Natural killer cell (primary cell): Measurements from ENCODE around the gene EHF. TPM values are rescaled to one million over a fixed set of nuclear protein-coding genes. Genes with fewer than 3 reads are reported as not detected.

Source experiments
- ATAC-seq, 3 donors: fragments of 150-1000 bp in 2 of 3; fragments of 200-7000 bp in 1 of 3; cut with Tn5 transposase; 1 replicate in 1 of 3; 2 replicates in 2 of 3; pipeline ENCODE4 v1.10.0; 2021; ENCODE audit warnings: mild to moderate bottlenecking in 2 of 3, moderate library complexity in 2 of 3
- DNase-seq, 2 donors: peaks; one replicate each; pipeline versions ENCODE4 v3.0.0 to v3.0.0-alpha.2; 2013 to 2021; ENCODE audit warnings: mixed read lengths in 1 of 2
- H3K27ac ChIP-seq: one replicate; pipeline ENCODE4 v1.5.1; 2013; ENCODE audit warnings: mild to moderate bottlenecking, low read length
- H3K27me3 ChIP-seq: one replicate; pipeline ENCODE4 v1.6.1; 2013; ENCODE audit warnings: low read length; ENCODE audit not compliant: control insufficient read depth, insufficient read depth
- H3K36me3 ChIP-seq: one replicate; pipeline ENCODE4 v1.6.1; 2013; ENCODE audit warnings: low read length; ENCODE audit not compliant: control insufficient read depth, insufficient read depth
- H3K4me1 ChIP-seq: one replicate; pipeline ENCODE4 v1.6.1; 2013; ENCODE audit warnings: low read length; ENCODE audit not compliant: control insufficient read depth, insufficient read depth
- H3K4me3 ChIP-seq: one replicate; pipeline ENCODE4 v1.5.1; 2013; ENCODE audit warnings: low read length
- H3K9me3 ChIP-seq: one replicate; pipeline ENCODE4 v1.6.1; 2013; ENCODE audit warnings: low read length; ENCODE audit not compliant: control insufficient read depth, insufficient read depth
- H3K27ac Mint-ChIP-seq, 2 donors: one replicate each; pipeline ENCODE4 v1.8.0; 2022; ENCODE audit warnings: mild to moderate bottlenecking in 2 of 2, mixed read lengths in 2 of 2, moderate library complexity in 1 of 2
- H3K27me3 Mint-ChIP-seq, 2 donors: one replicate each; pipeline ENCODE4 v1.8.0; 2022; ENCODE audit warnings: low read depth in 2 of 2, mixed read lengths in 2 of 2
- H3K36me3 Mint-ChIP-seq: one replicate; pipeline ENCODE4 v1.8.0; 2022; ENCODE audit warnings: mixed read lengths
- H3K4me1 Mint-ChIP-seq, 2 donors: one replicate each; pipeline ENCODE4 v1.8.0; 2022; ENCODE audit warnings: mixed read lengths in 2 of 2
- H3K4me3 Mint-ChIP-seq: one replicate; pipeline ENCODE4 v1.8.0; 2022; ENCODE audit warnings: mild to moderate bottlenecking, moderate library complexity, mixed read lengths
- H3K9me3 Mint-ChIP-seq, 2 donors: one replicate each; pipeline ENCODE4 v1.8.0; 2022; ENCODE audit warnings: mixed read lengths in 2 of 2
- WGBS: methylation state at CpG from one replicate; pipeline ENCODE4 v1.1.7; 2013; ENCODE audit warnings: missing lambda C conversion rate; ENCODE audit not compliant: insufficient coverage; 5-methylcytosine and 5-hydroxymethylcytosine counted together
- intact Hi-C: fragments of 100-400 bp; cut with micrococcal nuclease; formaldehyde crosslinking; loops from one replicate; pipeline ENCODE4 v1.14.2; 2022
- total RNA-seq, 4 donors: library from RNA; stranded (reverse); fragments of 120-200 nt in 1 of 4; gene quantifications; one replicate each; pipeline versions ENCODE4 v1.2.3 to v1.2.4, GENCODE V29; 2013 to 2022
- TF ChIP-seq, protein P1 (sequence below): fragments of 200-600 bp; IDR thresholded peaks from one replicate; pipeline ENCODE4 v1.8.0; 2022; ENCODE audit warnings: antibody characterized with exemption

The EHF gene
- total RNA-seq, 3 donors from 2014 or later (not counting 1 experiment from before 2014, with no cell fraction given): not detected

- H3K27me3 ChIP-seq: no peaks in the 10 kb centered on the region
- Mint-ChIP-seq H3K36me3 (no peaks in the 10 kb centered on the region), H3K4me1 (no peaks in the 10 kb centered on the region), H3K4me3 (no peak overlapping the region), H3K9me3 (no peaks in the 10 kb centered on the region), H3K27ac (no peak overlapping the region), H3K27me3 (peaks cover 48 to 67% of the 10 kb centered on the region in 2 donors)
- no peaks in the 10 kb centered on the region for H3K9me3 ChIP-seq
- TF ChIP-seq, protein P1, sequence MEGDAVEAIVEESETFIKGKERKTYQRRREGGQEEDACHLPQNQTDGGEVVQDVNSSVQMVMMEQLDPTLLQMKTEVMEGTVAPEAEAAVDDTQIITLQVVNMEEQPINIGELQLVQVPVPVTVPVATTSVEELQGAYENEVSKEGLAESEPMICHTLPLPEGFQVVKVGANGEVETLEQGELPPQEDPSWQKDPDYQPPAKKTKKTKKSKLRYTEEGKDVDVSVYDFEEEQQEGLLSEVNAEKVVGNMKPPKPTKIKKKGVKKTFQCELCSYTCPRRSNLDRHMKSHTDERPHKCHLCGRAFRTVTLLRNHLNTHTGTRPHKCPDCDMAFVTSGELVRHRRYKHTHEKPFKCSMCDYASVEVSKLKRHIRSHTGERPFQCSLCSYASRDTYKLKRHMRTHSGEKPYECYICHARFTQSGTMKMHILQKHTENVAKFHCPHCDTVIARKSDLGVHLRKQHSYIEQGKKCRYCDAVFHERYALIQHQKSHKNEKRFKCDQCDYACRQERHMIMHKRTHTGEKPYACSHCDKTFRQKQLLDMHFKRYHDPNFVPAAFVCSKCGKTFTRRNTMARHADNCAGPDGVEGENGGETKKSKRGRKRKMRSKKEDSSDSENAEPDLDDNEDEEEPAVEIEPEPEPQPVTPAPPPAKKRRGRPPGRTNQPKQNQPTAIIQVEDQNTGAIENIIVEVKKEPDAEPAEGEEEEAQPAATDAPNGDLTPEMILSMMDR: no peak
- DNase-seq (no peak), ATAC-seq (no peak)
- no peak overlapping the region for H3K27ac ChIP-seq
- no peak overlapping the region for H3K4me3 ChIP-seq
- H3K4me1 ChIP-seq: no peaks in the 10 kb centered on the region
- H3K36me3 ChIP-seq: no peaks in the 10 kb centered on the region
- intact Hi-C loops: no loop called here
- 83% methylated on average over 2 of the region's 2 CpGs for WGBS
Measured at GRCh38 chr11:34640924-34641275, 20.0 kb downstream of the EHF start.

DNA sequence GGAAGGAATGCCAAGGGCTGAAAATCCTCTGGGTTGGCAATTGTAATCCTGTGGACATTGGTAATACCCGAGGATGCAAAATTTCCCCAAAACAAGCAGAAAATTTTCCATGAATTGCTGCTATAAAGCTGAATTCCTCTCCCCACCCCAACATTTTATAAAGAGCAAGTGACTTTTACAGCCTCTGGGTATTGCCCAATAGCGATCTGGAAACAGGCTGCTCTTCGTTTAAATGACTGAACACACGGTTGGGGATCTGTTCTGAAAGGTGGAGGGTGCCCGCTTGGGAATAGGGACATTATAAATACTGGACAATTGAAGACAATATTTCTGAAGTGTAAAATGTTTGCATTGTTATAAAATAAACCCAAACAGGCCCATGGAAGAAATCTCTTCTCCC, 20.6 kb downstream of the EHF start:
- 82% methylated on average over 5 of the region's 5 CpGs for WGBS
- Mint-ChIP-seq H3K9me3 (no peaks in the 10 kb centered on the region), H3K27ac (no peak overlapping the region), H3K36me3 (no peaks in the 10 kb centered on the region), H3K27me3 (peaks cover 50 to 72% of the 10 kb centered on the region in 2 donors), H3K4me1 (no peaks in the 10 kb centered on the region), H3K4me3 (no peak overlapping the region)
- DNase-seq: no peak
- intact Hi-C loops: no loop called here
- Histone ChIP-seq H3K36me3 (no peaks in the 10 kb centered on the region), H3K27ac (no peak overlapping the region), H3K27me3 (no peaks in the 10 kb centered on the region), H3K4me1 (no peaks in the 10 kb centered on the region), H3K9me3 (no peaks in the 10 kb centered on the region), H3K4me3 (no peak overlapping the region)
- no peak for ATAC-seq
- TF ChIP-seq, protein P1: no peak

DNA sequence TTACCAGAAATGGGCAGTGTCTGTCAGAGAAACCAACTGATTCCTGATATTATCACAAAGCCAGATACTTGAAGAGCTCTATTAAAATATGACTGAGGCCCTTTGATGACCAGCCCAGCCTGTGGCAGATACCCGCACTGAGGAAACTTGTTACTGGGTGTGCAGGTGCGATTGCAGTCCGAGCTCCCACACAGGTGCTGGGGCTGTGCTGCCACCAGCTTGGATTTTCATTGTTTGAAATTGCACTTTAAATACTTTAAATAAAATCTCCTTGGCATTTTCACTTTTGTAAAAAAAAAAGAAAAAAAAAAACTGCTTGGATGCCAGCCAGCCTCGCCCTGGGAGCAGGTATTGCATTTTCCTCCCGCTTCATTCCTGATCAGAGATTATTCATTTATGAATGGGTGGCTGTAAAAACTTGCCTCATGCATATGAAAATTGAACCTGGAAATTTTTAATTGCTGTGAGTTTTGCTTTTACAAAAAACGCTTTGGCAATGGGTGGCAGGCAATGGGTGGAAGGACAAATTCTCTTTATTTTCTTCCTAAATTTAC, 21.2 kb downstream of the EHF start:
- peaks cover 51 to 78% of the 10 kb centered on the region in 2 donors for H3K27me3 Mint-ChIP-seq
- no peak overlapping the region for H3K27ac Mint-ChIP-seq
- no peaks in the 10 kb centered on the region for H3K4me1 Mint-ChIP-seq
- WGBS: 96% methylated on average over 6 of the region's 6 CpGs
- Histone ChIP-seq H3K4me1 (no peaks in the 10 kb centered on the region), H3K27me3 (no peaks in the 10 kb centered on the region), H3K4me3 (no peak overlapping the region), H3K36me3 (no peaks in the 10 kb centered on the region), H3K27ac (no peak overlapping the region), H3K9me3 (no peaks in the 10 kb centered on the region)
- no peak overlapping the region for H3K4me3 Mint-ChIP-seq
- no peaks in the 10 kb centered on the region for H3K9me3 Mint-ChIP-seq
- TF ChIP-seq, protein P1: no peak
- ATAC-seq (no peak), DNase-seq (no peak)
- H3K36me3 Mint-ChIP-seq: no peaks in the 10 kb centered on the region
- intact Hi-C loops: no loop called here

GRCh38 chr11:34642873-34643272, 22.0 kb downstream of the EHF start:
- intact Hi-C loops: no loop called here

More at GRCh38 chr11:34642873-34643272, 22.0 kb downstream of the EHF start:
- Mint-ChIP-seq H3K4me3 (no peak overlapping the region), H3K27ac (no peak overlapping the region), H3K27me3 (peaks cover 52 to 81% of the 10 kb centered on the region in 2 donors), H3K9me3 (no peaks in the 10 kb centered on the region), H3K36me3 (no peaks in the 10 kb centered on the region), H3K4me1 (peaks cover 0 to 4% of the 10 kb centered on the region in 2 donors)
- Histone ChIP-seq H3K4me3 (no peak overlapping the region), H3K36me3 (no peaks in the 10 kb centered on the region), H3K9me3 (no peaks in the 10 kb centered on the region), H3K27ac (no peak overlapping the region), H3K4me1 (no peaks in the 10 kb centered on the region), H3K27me3 (no peaks in the 10 kb centered on the region)
- 96% methylated on average over 6 of the region's 6 CpGs for WGBS
- no peak for ATAC-seq
- DNase-seq: no peak
- TF ChIP-seq, protein P1: no peak
